Measurements from ENCODE around the gene SRGAP1. TPM values are rescaled to one million over a fixed set of nuclear protein-coding genes. Genes with fewer than 3 reads are reported as not detected.

The SRGAP1 gene
- total and polyA plus RNA-seq, 2 of the 13 experiments (the other 11 are each of a cell fraction or from before 2014, with no cell fraction given), result 1.6 to 3.4 TPM

DNA sequence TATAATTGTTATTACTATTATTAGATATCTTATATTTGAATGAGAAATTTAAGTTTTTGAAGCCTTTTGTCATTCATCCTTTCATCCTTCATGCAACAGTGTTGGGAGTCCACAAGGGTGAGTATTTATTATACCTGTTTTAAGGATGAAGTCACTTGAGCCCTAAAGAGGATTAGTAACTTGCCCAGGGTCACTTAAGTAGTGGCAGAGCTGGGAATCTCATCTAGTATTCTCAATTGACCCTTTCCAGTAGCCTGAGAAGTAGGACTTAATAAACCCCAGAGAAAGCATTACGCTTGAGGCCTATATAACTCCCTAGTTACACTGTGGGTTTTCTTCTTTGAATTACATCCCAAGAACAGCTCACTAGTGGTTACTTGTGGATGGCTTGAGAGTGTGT lies 119.8 kb downstream of the SRGAP1 start:
- Histone ChIP-seq H3K4me2 (ENCODE audit: low read depth, low read length) (no peak overlapping the region), H3K9me3 (ENCODE audit: low read length) (no peaks in the 10 kb centered on the region), H3K4me1 (ENCODE audit: insufficient read depth, low read length) (no peaks in the 10 kb centered on the region), H3K79me2 (ENCODE audit: insufficient read depth, low read length) (no peaks in the 10 kb centered on the region), H4K20me1 (ENCODE audit: insufficient read depth, low read length) (no peaks in the 10 kb centered on the region), H3K4me3 (replicated peaks in 1 of 3; ENCODE audit: insufficient read depth in 1 of 3, low read depth in 2 of 3, low read length in 3 of 3) (no peak overlapping the region), H2AFZ (ENCODE audit: low read length) (no peak overlapping the region), H3K36me3 (replicated peaks in 1 of 2; ENCODE audit: control insufficient read depth in 1 of 2, insufficient read depth in 2 of 2, low read length in 2 of 2) (no peaks in the 10 kb centered on the region), H3K9ac (ENCODE audit: insufficient read depth, low read depth, low read length) (no peak overlapping the region), H3K27me3 (ENCODE audit: control insufficient read depth in 1 of 2, insufficient read depth in 2 of 2, low read length in 2 of 2) (no peaks in the 10 kb centered on the region), H3K27ac (ENCODE audit: extremely low read length, insufficient read depth, low read length) (no peak overlapping the region)
- DNase-seq (ENCODE audit: low spot score) (no peak), FAIRE-seq (no peak), ATAC-seq (no peak)
- no TSS peak for BruUV-seq (replicated peaks)
- in situ Hi-C loops (cut with HindIII; ENCODE audit: extremely low pct_ligation_motif_present, low pct_unique_long_range_greater_than_20kb), result no loop called here
- intact Hi-C loops (cut with micrococcal nuclease; ENCODE audit: unreplicated experiment), result no loop called here
- ChIA-PET POLR2A (no interaction called here), CTCF (ENCODE audit: low intra/inter-chr PET ratio, low total read pairs) (no interaction called here)
- WGBS (ENCODE audit: low lambda C conversion rate), result 93% methylated on average over 1 of the region's 1 CpG
- TF ChIP-seq, protein P1, sequence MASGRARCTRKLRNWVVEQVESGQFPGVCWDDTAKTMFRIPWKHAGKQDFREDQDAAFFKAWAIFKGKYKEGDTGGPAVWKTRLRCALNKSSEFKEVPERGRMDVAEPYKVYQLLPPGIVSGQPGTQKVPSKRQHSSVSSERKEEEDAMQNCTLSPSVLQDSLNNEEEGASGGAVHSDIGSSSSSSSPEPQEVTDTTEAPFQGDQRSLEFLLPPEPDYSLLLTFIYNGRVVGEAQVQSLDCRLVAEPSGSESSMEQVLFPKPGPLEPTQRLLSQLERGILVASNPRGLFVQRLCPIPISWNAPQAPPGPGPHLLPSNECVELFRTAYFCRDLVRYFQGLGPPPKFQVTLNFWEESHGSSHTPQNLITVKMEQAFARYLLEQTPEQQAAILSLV (CRISPR knock-in tag; IDR thresholded peaks at IDR 0.05; ENCODE audit: borderline replicate concordance), result no peak
- TF ChIP-seq, protein P2, sequence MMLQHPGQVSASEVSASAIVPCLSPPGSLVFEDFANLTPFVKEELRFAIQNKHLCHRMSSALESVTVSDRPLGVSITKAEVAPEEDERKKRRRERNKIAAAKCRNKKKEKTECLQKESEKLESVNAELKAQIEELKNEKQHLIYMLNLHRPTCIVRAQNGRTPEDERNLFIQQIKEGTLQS (CRISPR knock-in tag; IDR thresholded peaks at IDR 0.05), result no peak
- TF ChIP-seq ZKSCAN1 (IDR thresholded peaks at IDR 0.05; ENCODE audit: low read length) (no peak), ZSCAN31 (CRISPR knock-in tag; IDR thresholded peaks at IDR 0.05; ENCODE audit: low read depth) (no peak), ZFP37 (CRISPR knock-in tag; IDR thresholded peaks at IDR 0.05; ENCODE audit: borderline replicate concordance) (no peak), ZNF713 (CRISPR knock-in tag; IDR thresholded peaks at IDR 0.05) (no peak), NFYB (CRISPR knock-in tag; IDR thresholded peaks at IDR 0.05) (no peak), IKZF4 (CRISPR knock-in tag; IDR thresholded peaks at IDR 0.05; ENCODE audit: borderline replicate concordance, low read depth, not compliant biosample characterization) (no peak), YY1 (IDR thresholded peaks at IDR 0.05; ENCODE audit: insufficient read depth, insufficient replicate concordance, low read depth, low read length) (no peak), ZBTB3 (CRISPR knock-in tag; IDR thresholded peaks at IDR 0.05; ENCODE audit: borderline replicate concordance, low read depth) (no peak)
- TF ChIP-seq, protein P3, sequence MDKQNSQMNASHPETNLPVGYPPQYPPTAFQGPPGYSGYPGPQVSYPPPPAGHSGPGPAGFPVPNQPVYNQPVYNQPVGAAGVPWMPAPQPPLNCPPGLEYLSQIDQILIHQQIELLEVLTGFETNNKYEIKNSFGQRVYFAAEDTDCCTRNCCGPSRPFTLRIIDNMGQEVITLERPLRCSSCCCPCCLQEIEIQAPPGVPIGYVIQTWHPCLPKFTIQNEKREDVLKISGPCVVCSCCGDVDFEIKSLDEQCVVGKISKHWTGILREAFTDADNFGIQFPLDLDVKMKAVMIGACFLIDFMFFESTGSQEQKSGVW (CRISPR knock-in tag; IDR thresholded peaks at IDR 0.05; ENCODE audit: borderline replicate concordance), result no peak
- TF ChIP-seq, protein P4, sequence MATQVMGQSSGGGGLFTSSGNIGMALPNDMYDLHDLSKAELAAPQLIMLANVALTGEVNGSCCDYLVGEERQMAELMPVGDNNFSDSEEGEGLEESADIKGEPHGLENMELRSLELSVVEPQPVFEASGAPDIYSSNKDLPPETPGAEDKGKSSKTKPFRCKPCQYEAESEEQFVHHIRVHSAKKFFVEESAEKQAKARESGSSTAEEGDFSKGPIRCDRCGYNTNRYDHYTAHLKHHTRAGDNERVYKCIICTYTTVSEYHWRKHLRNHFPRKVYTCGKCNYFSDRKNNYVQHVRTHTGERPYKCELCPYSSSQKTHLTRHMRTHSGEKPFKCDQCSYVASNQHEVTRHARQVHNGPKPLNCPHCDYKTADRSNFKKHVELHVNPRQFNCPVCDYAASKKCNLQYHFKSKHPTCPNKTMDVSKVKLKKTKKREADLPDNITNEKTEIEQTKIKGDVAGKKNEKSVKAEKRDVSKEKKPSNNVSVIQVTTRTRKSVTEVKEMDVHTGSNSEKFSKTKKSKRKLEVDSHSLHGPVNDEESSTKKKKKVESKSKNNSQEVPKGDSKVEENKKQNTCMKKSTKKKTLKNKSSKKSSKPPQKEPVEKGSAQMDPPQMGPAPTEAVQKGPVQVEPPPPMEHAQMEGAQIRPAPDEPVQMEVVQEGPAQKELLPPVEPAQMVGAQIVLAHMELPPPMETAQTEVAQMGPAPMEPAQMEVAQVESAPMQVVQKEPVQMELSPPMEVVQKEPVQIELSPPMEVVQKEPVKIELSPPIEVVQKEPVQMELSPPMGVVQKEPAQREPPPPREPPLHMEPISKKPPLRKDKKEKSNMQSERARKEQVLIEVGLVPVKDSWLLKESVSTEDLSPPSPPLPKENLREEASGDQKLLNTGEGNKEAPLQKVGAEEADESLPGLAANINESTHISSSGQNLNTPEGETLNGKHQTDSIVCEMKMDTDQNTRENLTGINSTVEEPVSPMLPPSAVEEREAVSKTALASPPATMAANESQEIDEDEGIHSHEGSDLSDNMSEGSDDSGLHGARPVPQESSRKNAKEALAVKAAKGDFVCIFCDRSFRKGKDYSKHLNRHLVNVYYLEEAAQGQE (IDR thresholded peaks at IDR 0.05; ENCODE audit: borderline replicate concordance in 1 of 2, low read depth in 1 of 2, low read length in 2 of 2), result no peak
- TF ChIP-seq, protein P5, sequence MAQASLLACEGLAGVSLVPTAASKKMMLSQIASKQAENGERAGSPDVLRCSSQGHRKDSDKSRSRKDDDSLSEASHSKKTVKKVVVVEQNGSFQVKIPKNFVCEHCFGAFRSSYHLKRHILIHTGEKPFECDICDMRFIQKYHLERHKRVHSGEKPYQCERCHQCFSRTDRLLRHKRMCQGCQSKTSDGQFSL (CRISPR knock-in tag; IDR thresholded peaks at IDR 0.05), result no peak
- TF ChIP-seq, protein P6, sequence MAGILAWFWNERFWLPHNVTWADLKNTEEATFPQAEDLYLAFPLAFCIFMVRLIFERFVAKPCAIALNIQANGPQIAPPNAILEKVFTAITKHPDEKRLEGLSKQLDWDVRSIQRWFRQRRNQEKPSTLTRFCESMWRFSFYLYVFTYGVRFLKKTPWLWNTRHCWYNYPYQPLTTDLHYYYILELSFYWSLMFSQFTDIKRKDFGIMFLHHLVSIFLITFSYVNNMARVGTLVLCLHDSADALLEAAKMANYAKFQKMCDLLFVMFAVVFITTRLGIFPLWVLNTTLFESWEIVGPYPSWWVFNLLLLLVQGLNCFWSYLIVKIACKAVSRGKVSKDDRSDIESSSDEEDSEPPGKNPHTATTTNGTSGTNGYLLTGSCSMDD (CRISPR knock-in tag; IDR thresholded peaks at IDR 0.05), result no peak
